Activated CD8-positive, alpha-beta memory T cell treated with anti-CD3 and anti-CD28 coated beads, Interleukin-2, amount 50 U/mL, for 1 hour (primary cell): ENCODE results near the gene PAFAH1B1.

ENCODE experiments used
- DNase-seq: peaks from one replicate; pipeline ENCODE4 v3.0.0-alpha.2; 2020; ENCODE audit errors: extremely low read depth

PAFAH1B1 gene

GRCh38 chr17:2719861-2720260, 126.4 kb downstream of the PAFAH1B1 start:
- no peak for DNase-seq

DNA sequence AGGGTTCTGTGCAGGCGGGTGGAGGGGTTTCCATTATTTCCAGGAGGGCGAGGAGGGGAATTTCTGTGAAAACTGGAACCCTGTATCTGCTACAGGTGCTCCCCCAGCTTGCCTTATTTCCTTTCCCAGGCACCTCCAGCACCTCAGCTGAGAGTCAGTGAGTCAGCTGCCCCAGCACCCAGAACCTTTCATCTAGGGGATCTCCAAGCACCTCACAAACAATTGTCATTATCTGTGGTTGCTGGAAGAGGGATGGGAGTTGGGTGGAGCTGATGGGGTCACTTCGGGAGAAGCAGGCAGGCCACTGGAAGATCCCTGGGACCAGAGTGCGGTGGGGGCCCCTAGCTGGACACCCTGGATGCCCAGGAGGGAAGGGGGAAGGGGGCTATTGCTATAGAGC, 128.1 kb downstream of the PAFAH1B1 start:
- no peak for DNase-seq

DNA sequence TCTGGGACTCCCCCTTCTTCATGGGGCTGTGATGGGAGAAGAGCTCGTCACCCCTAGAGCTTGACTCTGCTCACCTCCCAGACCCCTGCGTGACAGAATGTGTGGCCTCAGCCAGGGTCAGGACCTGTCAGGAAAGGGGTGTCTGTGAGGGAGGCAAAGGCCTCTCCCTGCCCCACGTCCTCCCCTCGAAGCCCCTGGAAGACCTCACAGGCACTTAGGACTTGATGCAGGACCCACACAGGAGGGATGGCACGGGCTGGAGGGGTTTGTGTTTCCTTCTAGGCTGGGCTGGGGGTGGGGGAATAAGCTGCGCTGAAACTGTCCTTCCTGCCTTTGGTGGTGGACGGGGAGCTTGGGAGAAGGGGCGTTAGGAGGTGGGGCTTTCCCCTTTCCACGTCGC, 129.2 kb downstream of the PAFAH1B1 start:
- no peak for DNase-seq

GRCh38 chr17:2723505-2723996, 130.1 kb downstream of the PAFAH1B1 start:
- no peak for DNase-seq

GRCh38 chr17:2723997-2724783, 130.7 kb downstream of the PAFAH1B1 start:
- no peak for DNase-seq

GRCh38 chr17:2724784-2725164, 131.3 kb downstream of the PAFAH1B1 start:
- no peak for DNase-seq

DNA sequence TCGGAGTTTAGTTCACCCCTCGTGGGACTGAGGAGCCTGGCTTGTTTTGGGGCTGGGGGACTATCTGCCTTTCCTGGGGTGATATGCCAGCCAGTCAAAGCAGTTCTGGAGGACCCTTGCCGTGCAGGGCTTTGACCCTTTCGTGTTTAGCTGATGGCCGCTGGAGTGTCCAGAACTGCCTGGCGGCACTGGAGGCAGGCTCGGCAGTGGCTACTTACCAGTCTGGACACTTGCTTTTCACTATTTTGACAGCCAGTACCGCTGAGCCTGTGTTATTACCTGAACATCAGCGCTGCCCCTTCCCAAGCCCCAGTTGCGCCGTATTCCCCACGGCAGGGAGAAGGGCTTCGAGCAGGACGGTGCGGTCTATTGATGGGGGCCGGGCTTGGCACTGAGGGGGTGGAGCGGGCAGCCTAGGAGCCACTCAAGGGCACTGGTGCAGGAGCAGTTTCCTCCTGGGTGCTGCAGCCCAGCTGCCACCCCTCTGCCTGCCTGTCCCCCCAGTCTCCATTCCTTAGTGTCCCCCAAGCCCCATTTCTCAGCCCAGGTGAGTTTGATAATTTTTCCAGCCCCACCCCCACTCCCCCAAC, 137.4 kb downstream of the PAFAH1B1 start:
- DNase-seq: no peak

DNA sequence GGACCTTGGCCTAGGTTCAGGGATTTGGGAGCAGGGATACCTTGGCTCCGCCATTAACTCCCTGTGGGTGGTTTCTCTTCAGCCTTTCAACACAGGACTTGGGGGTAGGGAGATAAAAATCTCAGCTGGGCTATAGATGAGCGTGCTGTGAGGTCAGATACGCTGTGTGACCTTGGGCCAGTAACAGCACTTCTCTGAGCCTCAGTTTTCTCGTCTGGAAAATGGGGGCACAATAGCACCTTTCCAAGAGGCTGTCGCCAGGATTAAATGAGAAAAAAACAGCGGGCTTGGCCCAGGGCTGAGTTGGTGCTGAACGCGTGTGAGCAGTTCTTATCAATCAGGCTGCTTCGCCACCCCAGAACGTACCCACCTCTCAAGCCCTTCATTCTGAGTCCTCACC, 138.4 kb downstream of the PAFAH1B1 start:
- no peak for DNase-seq

DNA sequence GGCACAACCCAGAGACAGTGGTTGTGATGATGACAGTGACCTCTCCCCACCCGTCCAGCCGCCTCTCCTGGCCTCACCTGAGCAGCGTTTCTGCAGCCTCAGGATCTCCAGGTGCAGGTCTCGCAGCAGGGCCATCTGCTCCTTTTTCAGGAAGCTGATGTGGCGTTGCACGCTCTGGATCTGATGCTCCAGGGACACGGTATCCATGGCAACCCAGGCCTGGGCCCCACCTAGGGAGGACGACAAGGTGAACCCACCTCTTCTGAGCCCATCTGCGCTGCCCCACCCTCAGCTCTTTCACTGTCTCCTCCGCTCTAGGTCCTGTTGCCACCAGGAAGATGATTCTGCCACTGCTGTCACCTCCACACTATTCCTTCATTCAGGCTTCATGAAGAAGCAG, 141.5 kb downstream of the PAFAH1B1 start:
- no peak for DNase-seq
